Tibial nerve (tissue), 3 donors: ENCODE data around the gene WDR74.
"Not testable (repeated sequence)": the region's sequence is repeated elsewhere in the genome, so short reads cannot be mapped to it uniquely, and the experiment has no call there.

Experiments
- POLR2A ChIP-seq, 2 donors: fragments of 450-650 bp; IDR thresholded peaks; one replicate each; pipeline ENCODE4 v1.6.1; 2017; ENCODE audit warnings: antibody characterized with exemption in 2 of 2, mild to moderate bottlenecking in 2 of 2, moderate library complexity in 2 of 2
- TF ChIP-seq, protein P1 (sequence below), 5 experiments: fragments of 200-600 bp in 3 of 5; fragments of 450-650 bp in 2 of 5; sonication (generic) in 3 of 5; IDR thresholded peaks; one replicate each; pipeline ENCODE4 v1.5.1; 2016 to 2019; ENCODE audit warnings: antibody characterized with exemption in 5 of 5, mild to moderate bottlenecking in 3 of 5, moderate library complexity in 2 of 5

DNA sequence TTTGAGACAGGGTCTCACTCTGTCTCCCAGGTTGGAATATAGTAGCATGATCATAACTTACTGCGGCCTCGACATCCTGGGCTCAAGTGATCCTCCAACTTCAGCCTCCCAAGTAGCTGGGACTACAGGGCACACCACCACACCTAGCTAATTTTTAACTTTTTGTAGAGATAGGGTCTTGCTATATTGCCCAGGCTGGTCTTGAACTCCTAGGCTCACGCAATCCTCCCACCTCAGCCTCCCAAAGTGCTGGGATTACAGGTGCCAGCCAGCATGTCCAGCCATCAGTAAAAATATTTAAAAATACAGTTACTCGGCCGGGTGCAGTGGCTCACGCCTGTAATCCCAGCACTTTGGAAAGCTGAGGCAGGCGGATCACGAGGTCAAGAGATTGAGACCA is 11.3 kb downstream of the WDR74 start:
- TF ChIP-seq, protein P1, sequence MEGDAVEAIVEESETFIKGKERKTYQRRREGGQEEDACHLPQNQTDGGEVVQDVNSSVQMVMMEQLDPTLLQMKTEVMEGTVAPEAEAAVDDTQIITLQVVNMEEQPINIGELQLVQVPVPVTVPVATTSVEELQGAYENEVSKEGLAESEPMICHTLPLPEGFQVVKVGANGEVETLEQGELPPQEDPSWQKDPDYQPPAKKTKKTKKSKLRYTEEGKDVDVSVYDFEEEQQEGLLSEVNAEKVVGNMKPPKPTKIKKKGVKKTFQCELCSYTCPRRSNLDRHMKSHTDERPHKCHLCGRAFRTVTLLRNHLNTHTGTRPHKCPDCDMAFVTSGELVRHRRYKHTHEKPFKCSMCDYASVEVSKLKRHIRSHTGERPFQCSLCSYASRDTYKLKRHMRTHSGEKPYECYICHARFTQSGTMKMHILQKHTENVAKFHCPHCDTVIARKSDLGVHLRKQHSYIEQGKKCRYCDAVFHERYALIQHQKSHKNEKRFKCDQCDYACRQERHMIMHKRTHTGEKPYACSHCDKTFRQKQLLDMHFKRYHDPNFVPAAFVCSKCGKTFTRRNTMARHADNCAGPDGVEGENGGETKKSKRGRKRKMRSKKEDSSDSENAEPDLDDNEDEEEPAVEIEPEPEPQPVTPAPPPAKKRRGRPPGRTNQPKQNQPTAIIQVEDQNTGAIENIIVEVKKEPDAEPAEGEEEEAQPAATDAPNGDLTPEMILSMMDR (IDR thresholded peaks at IDR 0.05): not testable (repeated sequence)
- TF ChIP-seq POLR2A (IDR thresholded peaks at IDR 0.05): not testable (repeated sequence)
